ENCODE results near the gene RHBDL3. TPM values are rescaled to one million over a fixed set of nuclear protein-coding genes. Genes with fewer than 3 reads are reported as not detected.
A peak's percentile ranks its signal among the peaks of the same experiment; 100 is the strongest.

Gene RHBDL3
- total RNA-seq, 1 donor from 2014 or later = 124 TPM

DNA sequence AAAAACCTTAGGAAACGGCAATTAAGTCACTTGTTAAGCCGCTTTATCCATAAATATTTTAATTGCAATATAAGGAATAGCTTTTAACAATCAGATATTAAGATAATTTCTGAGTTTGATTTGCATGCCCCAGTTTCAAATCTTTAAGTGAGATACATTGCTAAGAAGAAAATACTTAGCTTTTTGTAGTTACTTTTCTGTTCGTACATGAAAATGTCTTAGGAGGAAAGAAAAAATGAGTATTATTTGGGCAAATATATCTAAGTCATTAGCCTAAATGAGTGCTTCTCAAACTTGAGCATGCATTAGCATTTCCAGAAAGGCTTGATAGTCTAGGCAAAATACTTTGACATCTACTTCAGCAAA lies 90.7 kb downstream of the RHBDL3 start:
- no peak overlapping the region for H3K4me3 Mint-ChIP-seq (ENCODE audit: unreplicated experiment)
- peaks cover 12% of the 10 kb centered on the region for H3K4me1 Mint-ChIP-seq (ENCODE audit: low read depth, unreplicated experiment)
- H3K27ac Mint-ChIP-seq (ENCODE audit: unreplicated experiment) = no peak overlapping the region
- no peak for DNase-seq
- no peaks in the 10 kb centered on the region for H3K36me3 Mint-ChIP-seq (ENCODE audit: unreplicated experiment)
- TF ChIP-seq, protein P1, sequence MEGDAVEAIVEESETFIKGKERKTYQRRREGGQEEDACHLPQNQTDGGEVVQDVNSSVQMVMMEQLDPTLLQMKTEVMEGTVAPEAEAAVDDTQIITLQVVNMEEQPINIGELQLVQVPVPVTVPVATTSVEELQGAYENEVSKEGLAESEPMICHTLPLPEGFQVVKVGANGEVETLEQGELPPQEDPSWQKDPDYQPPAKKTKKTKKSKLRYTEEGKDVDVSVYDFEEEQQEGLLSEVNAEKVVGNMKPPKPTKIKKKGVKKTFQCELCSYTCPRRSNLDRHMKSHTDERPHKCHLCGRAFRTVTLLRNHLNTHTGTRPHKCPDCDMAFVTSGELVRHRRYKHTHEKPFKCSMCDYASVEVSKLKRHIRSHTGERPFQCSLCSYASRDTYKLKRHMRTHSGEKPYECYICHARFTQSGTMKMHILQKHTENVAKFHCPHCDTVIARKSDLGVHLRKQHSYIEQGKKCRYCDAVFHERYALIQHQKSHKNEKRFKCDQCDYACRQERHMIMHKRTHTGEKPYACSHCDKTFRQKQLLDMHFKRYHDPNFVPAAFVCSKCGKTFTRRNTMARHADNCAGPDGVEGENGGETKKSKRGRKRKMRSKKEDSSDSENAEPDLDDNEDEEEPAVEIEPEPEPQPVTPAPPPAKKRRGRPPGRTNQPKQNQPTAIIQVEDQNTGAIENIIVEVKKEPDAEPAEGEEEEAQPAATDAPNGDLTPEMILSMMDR (IDR thresholded peaks at IDR 0.05; ENCODE audit: partially characterized antibody, unreplicated experiment) = no peak
- H3K9me3 Mint-ChIP-seq (ENCODE audit: unreplicated experiment) = peaks cover 1% of the 10 kb centered on the region
- no peaks in the 10 kb centered on the region for H3K27me3 Mint-ChIP-seq (ENCODE audit: unreplicated experiment)

DNA sequence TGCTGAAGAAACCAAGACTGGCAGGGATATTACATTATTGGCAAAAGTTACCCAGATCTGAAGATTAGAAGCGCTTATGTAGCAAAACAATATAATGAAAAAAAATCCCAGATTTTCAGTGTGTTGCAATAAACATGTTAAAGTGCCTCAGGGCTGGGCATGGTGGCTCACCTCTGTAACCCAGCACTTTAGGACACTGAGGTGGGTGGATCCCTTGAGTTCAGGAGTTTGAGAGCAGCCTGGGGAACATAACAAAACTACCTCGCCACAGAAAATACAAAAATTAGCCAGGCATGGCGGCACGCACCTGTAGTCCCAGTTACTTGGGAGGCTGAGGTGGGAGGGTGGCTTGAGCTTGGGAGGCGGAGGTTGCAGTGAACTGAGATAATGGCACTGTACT lies 91.1 kb downstream of the RHBDL3 start:
- no peak for DNase-seq
- TF ChIP-seq, protein P1 (IDR thresholded peaks at IDR 0.05; ENCODE audit: partially characterized antibody, unreplicated experiment) = no peak
- Mint-ChIP-seq H3K4me3 (ENCODE audit: unreplicated experiment) (no peak overlapping the region), H3K27ac (ENCODE audit: unreplicated experiment) (no peak overlapping the region), H3K9me3 (ENCODE audit: unreplicated experiment) (peaks cover 1% of the 10 kb centered on the region), H3K4me1 (ENCODE audit: low read depth, unreplicated experiment) (peaks cover 12% of the 10 kb centered on the region), H3K27me3 (ENCODE audit: unreplicated experiment) (no peaks in the 10 kb centered on the region), H3K36me3 (ENCODE audit: unreplicated experiment) (no peaks in the 10 kb centered on the region)

DNA sequence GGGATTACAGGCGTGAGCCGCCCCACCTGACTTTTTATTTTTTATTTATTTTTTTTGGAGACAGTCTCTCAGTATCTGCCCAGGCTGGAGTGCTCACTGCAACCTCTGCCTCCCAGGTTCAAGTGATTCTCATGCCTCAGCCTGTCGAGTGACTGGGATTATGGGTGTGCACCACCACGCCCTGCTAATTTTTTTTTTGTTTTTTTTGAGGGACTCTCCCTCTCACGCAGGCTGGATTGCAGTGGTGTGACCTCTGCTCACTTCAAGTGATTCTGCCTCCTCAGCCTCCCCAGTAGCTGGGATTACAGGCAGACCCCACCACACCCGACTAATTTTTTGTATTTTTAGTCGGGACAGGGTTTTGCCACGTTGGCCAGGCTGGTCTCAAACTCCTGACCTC lies 92.0 kb downstream of the RHBDL3 start:
- H3K4me3 Mint-ChIP-seq (ENCODE audit: unreplicated experiment) = no peak overlapping the region
- no peak overlapping the region for H3K27ac Mint-ChIP-seq (ENCODE audit: unreplicated experiment)
- H3K4me1 Mint-ChIP-seq (ENCODE audit: low read depth, unreplicated experiment) = peaks cover 10% of the 10 kb centered on the region
- TF ChIP-seq, protein P1 (IDR thresholded peaks at IDR 0.05; ENCODE audit: partially characterized antibody, unreplicated experiment) = no peak
- no peaks in the 10 kb centered on the region for H3K36me3 Mint-ChIP-seq (ENCODE audit: unreplicated experiment)
- no peak for DNase-seq
- H3K9me3 Mint-ChIP-seq (ENCODE audit: unreplicated experiment) = peaks cover 5% of the 10 kb centered on the region
- H3K27me3 Mint-ChIP-seq (ENCODE audit: unreplicated experiment) = no peaks in the 10 kb centered on the region

DNA sequence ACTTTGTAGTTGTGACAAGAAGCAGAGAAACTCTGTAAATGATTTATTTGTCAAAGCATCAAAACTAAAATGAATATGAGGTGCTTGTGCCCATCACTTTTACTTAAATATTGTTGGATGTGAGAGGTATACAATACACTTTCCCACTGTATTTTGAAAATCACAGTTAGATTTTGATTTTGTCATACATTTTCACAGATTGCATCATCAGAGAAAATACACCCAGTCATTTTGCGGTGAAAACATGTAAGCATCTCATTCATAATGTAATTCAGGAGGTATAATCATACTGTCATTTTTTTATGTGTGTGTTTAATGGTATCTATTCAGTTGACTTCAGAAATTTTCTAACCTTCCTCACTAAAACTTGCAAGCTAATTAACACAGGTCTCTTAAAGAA lies 95.6 kb downstream of the RHBDL3 start:
- TF ChIP-seq, protein P1 (IDR thresholded peaks at IDR 0.05; ENCODE audit: partially characterized antibody, unreplicated experiment) = no peak
- no peak for DNase-seq
- Mint-ChIP-seq H3K27me3 (ENCODE audit: unreplicated experiment) (no peaks in the 10 kb centered on the region), H3K36me3 (ENCODE audit: unreplicated experiment) (no peaks in the 10 kb centered on the region), H3K9me3 (ENCODE audit: unreplicated experiment) (peaks cover 3% of the 10 kb centered on the region), H3K27ac (ENCODE audit: unreplicated experiment) (no peak overlapping the region), H3K4me3 (ENCODE audit: unreplicated experiment) (no peak overlapping the region), H3K4me1 (ENCODE audit: low read depth, unreplicated experiment) (no peaks in the 10 kb centered on the region)

DNA sequence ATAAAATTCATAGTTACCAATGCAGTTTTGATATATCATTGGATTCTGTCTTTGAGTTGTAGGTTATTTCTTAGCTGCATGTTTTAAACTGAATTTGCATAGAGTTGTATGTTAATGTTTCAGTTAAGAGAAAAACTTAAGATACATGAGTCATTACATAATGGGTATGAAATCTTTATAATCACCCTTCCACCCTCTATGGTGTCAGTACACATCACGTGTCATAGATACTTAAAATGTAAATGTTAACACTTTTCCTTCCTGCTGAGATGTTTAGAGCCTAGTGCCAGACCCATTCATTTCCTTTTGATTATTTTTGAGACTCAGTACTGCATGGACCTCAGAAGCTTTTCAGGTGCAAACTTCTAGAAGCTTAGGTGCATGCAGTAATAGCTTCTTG lies 104.8 kb downstream of the RHBDL3 start:
- H3K4me3 Mint-ChIP-seq (ENCODE audit: unreplicated experiment) = no peak overlapping the region
- TF ChIP-seq, protein P1 (IDR thresholded peaks at IDR 0.05; ENCODE audit: partially characterized antibody, unreplicated experiment) = no peak
- peaks cover 10% of the 10 kb centered on the region for H3K36me3 Mint-ChIP-seq (ENCODE audit: unreplicated experiment)
- DNase-seq = no peak
- no peak overlapping the region for H3K27ac Mint-ChIP-seq (ENCODE audit: unreplicated experiment)
- no peaks in the 10 kb centered on the region for H3K27me3 Mint-ChIP-seq (ENCODE audit: unreplicated experiment)
- H3K9me3 Mint-ChIP-seq (ENCODE audit: unreplicated experiment) = no peaks in the 10 kb centered on the region
- peaks cover 3% of the 10 kb centered on the region for H3K4me1 Mint-ChIP-seq (ENCODE audit: low read depth, unreplicated experiment)

Small RNA genes lying within 50 kb of the gene (microRNA-seq; reads per million reads assigned to microRNA genes)
- 1.9 reads per million, percentile 11 among the genes with 10 or more reads in this experiment for gene MIR632 (ENCODE audit: unreplicated experiment)

Other genes starting within 250 kb of the RHBDL3 start
- gene RHOT1, start 123.3 kb upstream of the RHBDL3 start, total RNA-seq (ENCODE audit: unreplicated experiment) = 36.1 TPM
- gene C17orf75, start 76.3 kb downstream of the RHBDL3 start, total RNA-seq (ENCODE audit: unreplicated experiment) = 48.9 TPM
- 216 TPM for gene ZNF207, start 84.3 kb downstream of the RHBDL3 start, total RNA-seq (ENCODE audit: unreplicated experiment)
- gene PSMD11, start 178.7 kb downstream of the RHBDL3 start, total RNA-seq (ENCODE audit: unreplicated experiment) = 94.1 TPM
- gene CDK5R1, start 221.2 kb downstream of the RHBDL3 start, total RNA-seq (ENCODE audit: unreplicated experiment) = 73.9 TPM

Measured in glutamatergic neuron (in vitro differentiated cells).